Measurements from ENCODE around the gene KLRC4.
"Not testable (repeated sequence)": the region's sequence is repeated elsewhere in the genome, so short reads cannot be mapped to it uniquely, and the experiment has no call there.

KLRC4 gene

GRCh38 chr12:10409392-10409791, at the start of gene KLRC4:
Gene KLRC4, minus strand, starts transcription at chr12:10409757. Its CDS starts 182 bp downstream, at chr12:10409575.
- DNase-seq = peak; percentile 48

GRCh38 chr12:10457760-10458159, 48.2 kb upstream of the KLRC4 start:
- DNase-seq = no peak

GRCh38 chr12:10456856-10457255, 47.3 kb upstream of the KLRC4 start:
- no peak for DNase-seq

GRCh38 chr12:10455766-10456165, 46.2 kb upstream of the KLRC4 start:
- DNase-seq = no peak

GRCh38 chr12:10454531-10454930, 45.0 kb upstream of the KLRC4 start:
- DNase-seq = no peak

- DNase-seq = no peak
Measured at GRCh38 chr12:10453156-10453555, 43.6 kb upstream of the KLRC4 start, which contains the start of gene KLRC1. Gene KLRC1, minus strand, starts transcription at chr12:10453377. Its CDS starts 2,221 bp downstream, at chr12:10451156.

GRCh38 chr12:10448236-10448635, 38.7 kb upstream of the KLRC4 start:
- no peak for DNase-seq

- not testable (repeated sequence) for DNase-seq
Measured at GRCh38 chr12:10446052-10446451, 36.5 kb upstream of the KLRC4 start.

- DNase-seq = not testable (repeated sequence)
Measured at GRCh38 chr12:10441144-10441543, 31.6 kb upstream of the KLRC4 start.

- peak; percentile 17 for DNase-seq
Measured at GRCh38 chr12:10439608-10440274, 30.2 kb upstream of the KLRC4 start.

- DNase-seq = not testable (repeated sequence)
Measured at GRCh38 chr12:10437601-10438000, 28.0 kb upstream of the KLRC4 start.

GRCh38 chr12:10435816-10436215, 26.3 kb upstream of the KLRC4 start, which contains the start of gene KLRC2:
Gene KLRC2, minus strand, starts transcription at chr12:10436010. Its CDS starts 24 bp downstream, at chr12:10435986.
- peak; percentile 26 for DNase-seq

GRCh38 chr12:10430623-10431022, 21.1 kb upstream of the KLRC4 start:
- not testable (repeated sequence) for DNase-seq

- not testable (repeated sequence) for DNase-seq
Measured at GRCh38 chr12:10425938-10426337, 16.4 kb upstream of the KLRC4 start.

GRCh38 chr12:10424260-10424899, 14.8 kb upstream of the KLRC4 start:
- not testable (repeated sequence) for DNase-seq

GRCh38 chr12:10422159-10422558, 12.6 kb upstream of the KLRC4 start:
- DNase-seq = not testable (repeated sequence)

- not testable (repeated sequence) for DNase-seq
Measured at GRCh38 chr12:10420334-10420733, 10.8 kb upstream of the KLRC4 start, which contains the start of gene KLRC3. Gene KLRC3, minus strand, starts transcription at chr12:10420595. Its CDS starts 45 bp downstream, at chr12:10420550.

- DNase-seq = no peak
Measured at GRCh38 chr12:10408842-10409241, 715 bp downstream of the KLRC4 start.

GRCh38 chr12:10406725-10407124, 2.8 kb downstream of the KLRC4 start:
- no peak for DNase-seq

- DNase-seq = no peak
Measured at GRCh38 chr12:10405294-10405693, 4.3 kb downstream of the KLRC4 start.

GRCh38 chr12:10404798-10405197, 4.8 kb downstream of the KLRC4 start:
- DNase-seq = no peak

GRCh38 chr12:10400829-10401228, 8.7 kb downstream of the KLRC4 start:
- no peak for DNase-seq

- DNase-seq = no peak
Measured at GRCh38 chr12:10398168-10398567, 11.4 kb downstream of the KLRC4 start.

GRCh38 chr12:10397296-10397695, 12.3 kb downstream of the KLRC4 start:
- no peak for DNase-seq
